ENCODE measurements around the gene FOXP1. TPM values are rescaled to one million over a fixed set of nuclear protein-coding genes. Genes with fewer than 3 reads are reported as not detected.

FOXP1 gene
- total and polyA plus RNA-seq, 2 of the 8 experiments (the other 6 are each of a cell fraction or from before 2014, with no cell fraction given), result 13.9 to 25.4 TPM

DNA sequence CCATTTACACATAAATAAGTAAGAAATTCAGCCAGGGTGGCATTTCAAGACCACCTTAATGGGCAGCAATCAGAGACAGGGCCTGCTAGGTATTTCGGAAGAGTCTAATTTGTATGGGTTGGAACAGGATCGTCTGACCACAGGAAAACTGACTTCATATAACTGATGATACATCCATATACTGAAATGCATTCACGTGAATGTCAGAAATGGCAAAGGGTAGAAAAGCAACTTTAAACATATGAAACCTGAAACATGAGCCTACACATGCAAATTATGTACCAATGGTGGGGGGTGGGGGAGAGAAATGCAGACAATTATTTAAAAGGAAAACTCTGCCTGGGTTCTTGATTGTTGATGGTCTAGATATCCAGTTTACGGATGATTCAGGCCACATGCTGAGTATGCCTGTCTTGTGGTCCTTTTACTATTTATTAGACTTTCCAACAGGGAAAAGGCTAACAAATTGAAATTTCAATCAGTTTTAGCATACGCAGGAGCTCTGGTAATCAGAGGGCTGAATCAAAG is 582.2 kb downstream of the FOXP1 start (continued):
- no peak for TF ChIP-seq RXRA (IDR thresholded peaks at IDR 0.05; ENCODE audit: insufficient read depth, low read depth, low read length)
- TF ChIP-seq EP300 (IDR thresholded peaks at IDR 0.05; ENCODE audit: borderline replicate concordance in 1 of 2, low read depth in 2 of 2, low read length in 2 of 2), result no peak
- TF ChIP-seq, protein P1, sequence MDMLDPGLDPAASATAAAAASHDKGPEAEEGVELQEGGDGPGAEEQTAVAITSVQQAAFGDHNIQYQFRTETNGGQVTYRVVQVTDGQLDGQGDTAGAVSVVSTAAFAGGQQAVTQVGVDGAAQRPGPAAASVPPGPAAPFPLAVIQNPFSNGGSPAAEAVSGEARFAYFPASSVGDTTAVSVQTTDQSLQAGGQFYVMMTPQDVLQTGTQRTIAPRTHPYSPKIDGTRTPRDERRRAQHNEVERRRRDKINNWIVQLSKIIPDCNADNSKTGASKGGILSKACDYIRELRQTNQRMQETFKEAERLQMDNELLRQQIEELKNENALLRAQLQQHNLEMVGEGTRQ (IDR thresholded peaks at IDR 0.05; ENCODE audit: low read length), result no peak
- no peak for TF ChIP-seq CREB1 (IDR thresholded peaks at IDR 0.05)

Data from H1 (cell line).